Natural killer cell (primary cell): ENCODE results near the gene INSL3. TPM values are rescaled to one million over a fixed set of nuclear protein-coding genes. Genes with fewer than 3 reads are reported as not detected.

Experiments
- ATAC-seq, 3 donors: fragments of 150-1000 bp in 2 of 3; fragments of 200-7000 bp in 1 of 3; cut with Tn5 transposase; 1 replicate in 1 of 3; 2 replicates in 2 of 3; pipeline ENCODE4 v1.10.0; 2021; ENCODE audit warnings: mild to moderate bottlenecking in 2 of 3, moderate library complexity in 2 of 3
- DNase-seq, 2 donors: peaks; one replicate each; pipeline versions ENCODE4 v3.0.0 to v3.0.0-alpha.2; 2013 to 2021; ENCODE audit warnings: mixed read lengths in 1 of 2
- H3K27ac ChIP-seq: one replicate; pipeline ENCODE4 v1.5.1; 2013; ENCODE audit warnings: mild to moderate bottlenecking, low read length
- H3K27me3 ChIP-seq: one replicate; pipeline ENCODE4 v1.6.1; 2013; ENCODE audit warnings: low read length; ENCODE audit not compliant: control insufficient read depth, insufficient read depth
- H3K36me3 ChIP-seq: one replicate; pipeline ENCODE4 v1.6.1; 2013; ENCODE audit warnings: low read length; ENCODE audit not compliant: control insufficient read depth, insufficient read depth
- H3K4me1 ChIP-seq: one replicate; pipeline ENCODE4 v1.6.1; 2013; ENCODE audit warnings: low read length; ENCODE audit not compliant: control insufficient read depth, insufficient read depth
- H3K4me3 ChIP-seq: one replicate; pipeline ENCODE4 v1.5.1; 2013; ENCODE audit warnings: low read length
- H3K9me3 ChIP-seq: one replicate; pipeline ENCODE4 v1.6.1; 2013; ENCODE audit warnings: low read length; ENCODE audit not compliant: control insufficient read depth, insufficient read depth
- H3K27ac Mint-ChIP-seq, 2 donors: one replicate each; pipeline ENCODE4 v1.8.0; 2022; ENCODE audit warnings: mild to moderate bottlenecking in 2 of 2, mixed read lengths in 2 of 2, moderate library complexity in 1 of 2
- H3K27me3 Mint-ChIP-seq, 2 donors: one replicate each; pipeline ENCODE4 v1.8.0; 2022; ENCODE audit warnings: low read depth in 2 of 2, mixed read lengths in 2 of 2
- H3K36me3 Mint-ChIP-seq: one replicate; pipeline ENCODE4 v1.8.0; 2022; ENCODE audit warnings: mixed read lengths
- H3K4me1 Mint-ChIP-seq, 2 donors: one replicate each; pipeline ENCODE4 v1.8.0; 2022; ENCODE audit warnings: mixed read lengths in 2 of 2
- H3K4me3 Mint-ChIP-seq: one replicate; pipeline ENCODE4 v1.8.0; 2022; ENCODE audit warnings: mild to moderate bottlenecking, moderate library complexity, mixed read lengths
- H3K9me3 Mint-ChIP-seq, 2 donors: one replicate each; pipeline ENCODE4 v1.8.0; 2022; ENCODE audit warnings: mixed read lengths in 2 of 2
- CTCF ChIP-seq: fragments of 200-600 bp; IDR thresholded peaks from one replicate; pipeline ENCODE4 v1.8.0; 2022; ENCODE audit warnings: antibody characterized with exemption
- WGBS: methylation state at CpG from one replicate; pipeline ENCODE4 v1.1.7; 2013; ENCODE audit warnings: missing lambda C conversion rate; ENCODE audit not compliant: insufficient coverage; 5-methylcytosine and 5-hydroxymethylcytosine counted together
- intact Hi-C: fragments of 100-400 bp; cut with micrococcal nuclease; formaldehyde crosslinking; loops from one replicate; pipeline ENCODE4 v1.14.2; 2022
- total RNA-seq, 4 donors: library from RNA; stranded (reverse); fragments of 120-200 nt in 1 of 4; gene quantifications; one replicate each; pipeline versions ENCODE4 v1.2.3 to v1.2.4, GENCODE V29; 2013 to 2022

INSL3 gene
- total RNA-seq, 3 donors from 2014 or later (not counting 1 experiment from before 2014, with no cell fraction given) = 1.5 to 2.9 (median 1.7) TPM

GRCh38 chr19:17835182-17836006 lies 14.1 kb upstream of the INSL3 start:
- H3K36me3 Mint-ChIP-seq = peaks cover 14% of the 10 kb centered on the region
- H3K9me3 Mint-ChIP-seq = no peaks in the 10 kb centered on the region
- DNase-seq (no peak), ATAC-seq (no peak)
- intact Hi-C loops = no loop called here
- Histone ChIP-seq H3K27me3 (no peaks in the 10 kb centered on the region), H3K4me3 (no peak overlapping the region), H3K9me3 (no peaks in the 10 kb centered on the region), H3K27ac (no peak overlapping the region), H3K4me1 (no peaks in the 10 kb centered on the region), H3K36me3 (peaks cover 83% of the 10 kb centered on the region)
- H3K4me3 Mint-ChIP-seq = no peak overlapping the region
- H3K27ac Mint-ChIP-seq = peak overlapping the region; percentile 25 to 66
- H3K4me1 Mint-ChIP-seq = peaks cover 6 to 17% of the 10 kb centered on the region in 2 donors
- no peak for TF ChIP-seq CTCF
- no peaks in the 10 kb centered on the region for H3K27me3 Mint-ChIP-seq
- WGBS = 90% methylated on average over 8 of the region's 8 CpGs

GRCh38 chr19:17834350-17835181 lies 13.2 kb upstream of the INSL3 start:
- Mint-ChIP-seq H3K27ac (peak overlapping the region in 1 of 2 donors; percentile 66), H3K4me3 (no peak overlapping the region), H3K4me1 (peaks cover 6 to 21% of the 10 kb centered on the region in 2 donors), H3K36me3 (peaks cover 14% of the 10 kb centered on the region), H3K9me3 (no peaks in the 10 kb centered on the region), H3K27me3 (no peaks in the 10 kb centered on the region)
- intact Hi-C loops = no loop called here
- Histone ChIP-seq H3K36me3 (peaks cover 82% of the 10 kb centered on the region), H3K4me1 (no peaks in the 10 kb centered on the region), H3K9me3 (no peaks in the 10 kb centered on the region), H3K4me3 (no peak overlapping the region), H3K27me3 (no peaks in the 10 kb centered on the region), H3K27ac (no peak overlapping the region)
- no peak for DNase-seq
- 89% methylated on average over 24 of the region's 27 CpGs for whole genome bisulfite sequencing
- no peak for TF ChIP-seq CTCF
- ATAC-seq = peak in 2 of 3 donors; percentile 20 to 28

- Mint-ChIP-seq H3K9me3 (no peaks in the 10 kb centered on the region), H3K27me3 (no peaks in the 10 kb centered on the region), H3K36me3 (peaks cover 9% of the 10 kb centered on the region), H3K4me1 (peaks cover 6 to 27% of the 10 kb centered on the region in 2 donors), H3K27ac (no peak overlapping the region), H3K4me3 (no peak overlapping the region)
- intact Hi-C loops = no loop called here
- 97% methylated on average over 17 of the region's 17 CpGs for WGBS
- Histone ChIP-seq H3K27ac (no peak overlapping the region), H3K36me3 (peaks cover 76% of the 10 kb centered on the region), H3K4me1 (no peaks in the 10 kb centered on the region), H3K27me3 (no peaks in the 10 kb centered on the region), H3K4me3 (no peak overlapping the region), H3K9me3 (no peaks in the 10 kb centered on the region)
- no peak for ATAC-seq
- DNase-seq = no peak
- TF ChIP-seq CTCF = no peak
Measured at GRCh38 chr19:17832443-17833208, 11.3 kb upstream of the INSL3 start.
